DMS79 (cell line): ENCODE measurements around the gene RTKN.
"Not testable (repeated sequence)": the region's sequence is repeated elsewhere in the genome, so short reads cannot be mapped to it uniquely, and the experiment has no call there.

Experiments
- DNase-seq: peaks from one replicate; lab custom pipeline; 2025; lab: John Stamatoyannopoulos, UW

The RTKN gene

GRCh38 chr2:74461187-74462053 lies 19.7 kb upstream of the RTKN start:
- DNase-seq, result no peak

GRCh38 chr2:74460187-74460586 lies 18.4 kb upstream of the RTKN start:
- not testable (repeated sequence) for DNase-seq

GRCh38 chr2:74459503-74460118 lies 17.9 kb upstream of the RTKN start:
- DNase-seq, result not testable (repeated sequence)

- DNase-seq, result no peak
These were observed 17.2 kb upstream of the RTKN start for GRCh38 chr2:74458938-74459363.

- peak; percentile 100 for DNase-seq
These were observed 16.6 kb upstream of the RTKN start, which contains the start of gene WBP1 for GRCh38 chr2:74458132-74458937. TSS of gene WBP1 (plus strand) at chr2:74458438. CDS start at chr2:74458603, 165 bp downstream.

GRCh38 chr2:74457549-74458131 lies 15.9 kb upstream of the RTKN start:
- DNase-seq, result peak; percentile 58

GRCh38 chr2:74457129-74457548 lies 15.4 kb upstream of the RTKN start:
- DNase-seq, result peak; percentile 58

- DNase-seq, result peak; percentile 79
These were observed 13.1 kb upstream of the RTKN start, which contains the start of gene INO80B for GRCh38 chr2:74454654-74455511. TSS of gene INO80B (plus strand) at chr2:74455087. CDS start at chr2:74455117, 30 bp downstream.

- DNase-seq, result no peak
These were observed 8.9 kb upstream of the RTKN start for GRCh38 chr2:74450570-74451190.

GRCh38 chr2:74448771-74449170 lies 7.0 kb upstream of the RTKN start:
- no peak for DNase-seq

- no peak for DNase-seq
These were observed 5.7 kb upstream of the RTKN start for GRCh38 chr2:74447230-74447999.

- no peak for DNase-seq
These were observed 3.0 kb upstream of the RTKN start for GRCh38 chr2:74444498-74445318.

GRCh38 chr2:74442483-74443297 lies 953 bp upstream of the RTKN start:
- DNase-seq, result not testable (repeated sequence)

- no peak for DNase-seq
These were observed 507 bp downstream of the RTKN start for GRCh38 chr2:74441170-74441689.

GRCh38 chr2:74440378-74441169 lies 1.2 kb downstream of the RTKN start:
- peak; percentile 84 for DNase-seq

- no peak for DNase-seq
These were observed 1.8 kb downstream of the RTKN start for GRCh38 chr2:74439803-74440377.
